B cell (primary cell): Measurements from ENCODE around the gene CCDC74A. TPM values are rescaled to one million over a fixed set of nuclear protein-coding genes. Genes with fewer than 3 reads are reported as not detected.
"Not testable (repeated sequence)": the region's sequence is repeated elsewhere in the genome, so short reads cannot be mapped to it uniquely, and the experiment has no call there.

Experiments
- ATAC-seq: fragments of 200-7000 bp; cut with Tn5 transposase; one replicate; pipeline ENCODE4 v1.10.0; 2021; ENCODE audit warnings: low read depth, mild to moderate bottlenecking, moderate number of reproducible peaks, moderate library complexity
- CTCF ChIA-PET: fragments of 350-600 bp; sonication (Branson Sonifier 250); formaldehyde crosslinking; loops from one replicate; lab custom pipeline; 2021; ENCODE audit warnings: antibody characterized with exemption, inconsistent platforms; lab: Charles Lee
- POLR2A ChIA-PET: fragments of 350-600 bp; sonication (Branson Sonifier 250); formaldehyde crosslinking; loops from one replicate; lab custom pipeline; 2021; ENCODE audit warnings: antibody characterized with exemption; lab: Charles Lee
- DNase-seq: peaks from one replicate; pipeline ENCODE4 v3.0.0; 2013
- H2AFZ ChIP-seq: 2 replicates; pipeline ENCODE4 v1.6.1; 2012; ENCODE audit warnings: mild to moderate bottlenecking, low read depth, low read length; ENCODE audit not compliant: insufficient read depth, poor library complexity, severe bottlenecking
- H3K27ac ChIP-seq, 2 donors: 1 replicate in 1 of 2; 2 replicates in 1 of 2; pipeline ENCODE4 v1.5.1; 2012 to 2013; ENCODE audit warnings: low read length in 2 of 2, mild to moderate bottlenecking in 2 of 2, moderate library complexity in 1 of 2
- H3K27me3 ChIP-seq, 4 experiments: fragments of 200-600 bp in 1 of 4; sonication (generic) in 1 of 4; replicated peaks in 1 of 4; 1 replicate in 2 of 4; 2 replicates in 2 of 4; pipeline versions ENCODE4 v1.6.1 to v1.7.0; 2013 to 2016; ENCODE audit warnings: low read length in 3 of 4, mild to moderate bottlenecking in 2 of 4, mixed read lengths in 1 of 4, moderate library complexity in 1 of 4; ENCODE audit not compliant: insufficient read depth in 4 of 4, control insufficient read depth in 3 of 4; ENCODE audit errors: control extremely low read depth in 1 of 4
- H3K36me3 ChIP-seq, 2 experiments: replicated peaks in 1 of 2; 1 replicate in 1 of 2; 2 replicates in 1 of 2; pipeline versions ENCODE4 v1.6.1 to v1.7.1; 2013; ENCODE audit warnings: low read length in 1 of 2; ENCODE audit not compliant: insufficient read depth in 2 of 2, control insufficient read depth in 1 of 2; ENCODE audit errors: control extremely low read depth in 1 of 2, extremely low read depth in 1 of 2
- H3K4me1 ChIP-seq, 2 donors: fragments of 200-600 bp in 1 of 2; sonication (generic) in 1 of 2; 1 replicate in 1 of 2; 2 replicates in 1 of 2; pipeline versions ENCODE4 v1.5.1 to v1.6.1; 2013 to 2017; ENCODE audit warnings: low read length in 2 of 2; ENCODE audit not compliant: control insufficient read depth in 2 of 2, insufficient read depth in 2 of 2
- H3K4me2 ChIP-seq: replicated peaks from 2 replicates; pipeline ENCODE3; 2012; ENCODE audit warnings: mild to moderate bottlenecking, low read depth, low read length; ENCODE audit not compliant: poor library complexity, severe bottlenecking
- H3K4me3 ChIP-seq, 5 experiments: fragments of 200-600 bp in 1 of 5; sonication (generic) in 1 of 5; 1 replicate in 3 of 5; 2 replicates in 2 of 5; pipeline versions ENCODE4 v1.5.1 to v1.7.0; 2011 to 2016; ENCODE audit warnings: low read length in 4 of 5, mild to moderate bottlenecking in 4 of 5, low read depth in 2 of 5, control low read depth in 1 of 5, moderate library complexity in 1 of 5; ENCODE audit not compliant: insufficient read depth in 1 of 5; ENCODE audit errors: control extremely low read depth in 1 of 5, extremely low read depth in 1 of 5
- H3K79me2 ChIP-seq: fragments of 200-600 bp; sonication (generic); one replicate; pipeline ENCODE4 v1.6.0; 2016; ENCODE audit warnings: low read length; ENCODE audit not compliant: control insufficient read depth, insufficient read depth
- H3K9ac ChIP-seq: fragments of 200-600 bp; sonication (generic); 2 replicates; pipeline ENCODE4 v1.6.1; 2017; ENCODE audit warnings: mild to moderate bottlenecking, low read length, moderate library complexity
- H3K9me3 ChIP-seq, 3 donors: one replicate each; pipeline versions ENCODE4 v1.6.1 to v1.7.1; 2013; ENCODE audit warnings: low read length in 2 of 3; ENCODE audit not compliant: control insufficient read depth in 2 of 3, insufficient read depth in 1 of 3; ENCODE audit errors: control extremely low read depth in 1 of 3
- H4K20me1 ChIP-seq: 2 replicates; pipeline ENCODE4 v1.6.0; 2012; ENCODE audit warnings: mild to moderate bottlenecking, low read length; ENCODE audit not compliant: insufficient read depth, control insufficient read depth, poor library complexity, severe bottlenecking
- H3K27ac Mint-ChIP-seq: one replicate; pipeline ENCODE4 v1.8.0; 2021; ENCODE audit warnings: mixed read lengths
- H3K27me3 Mint-ChIP-seq: one replicate; pipeline ENCODE4 v1.8.0; 2021; ENCODE audit warnings: mixed read lengths
- H3K4me1 Mint-ChIP-seq: one replicate; pipeline ENCODE4 v1.8.0; 2021; ENCODE audit warnings: mixed read lengths
- H3K4me3 Mint-ChIP-seq: one replicate; pipeline ENCODE4 v1.8.0; 2021; ENCODE audit warnings: mixed read lengths
- H3K9me3 Mint-ChIP-seq: one replicate; pipeline ENCODE4 v1.8.0; 2022; ENCODE audit warnings: mixed read lengths; ENCODE audit not compliant: insufficient read depth
- EZH2 ChIP-seq: IDR thresholded peaks from 2 replicates; pipeline ENCODE4 v1.6.1; 2012; ENCODE audit warnings: borderline replicate concordance, low read depth, mild to moderate bottlenecking, moderate library complexity, low read length; ENCODE audit not compliant: insufficient read depth, poor library complexity, severe bottlenecking
- WGBS: methylation state at CpG from one replicate; pipeline ENCODE4 v1.1.5; 2013; ENCODE audit warnings: missing lambda C conversion rate; ENCODE audit not compliant: insufficient coverage; 5-methylcytosine and 5-hydroxymethylcytosine counted together
- intact Hi-C: fragments of 100-400 bp; cut with micrococcal nuclease; formaldehyde crosslinking; loops from one replicate; pipeline ENCODE4 v1.10.0; 2022
- polyA plus RNA-seq: library from polyadenylated mRNA; depleted of rRNA; stranded (reverse); fragments of >200 nt; gene quantifications from 2 replicates; pipeline ENCODE4 v1.2.3, GENCODE V29; 2012
- total RNA-seq, 2 donors: library from RNA; stranded (reverse); fragments of 120-200 nt in 1 of 2; gene quantifications; 1 replicate in 1 of 2; 2 replicates in 1 of 2; pipeline versions ENCODE4 v1.2.3 to v1.2.4, GENCODE V29; 2013 to 2022
- TF ChIP-seq, protein P1 (sequence below): fragments of 200-600 bp; IDR thresholded peaks from one replicate; pipeline ENCODE4 v1.8.0; 2022; ENCODE audit warnings: antibody characterized with exemption, mild to moderate bottlenecking

The CCDC74A gene
- total and polyA plus RNA-seq, 2 donors (not counting 1 experiment from before 2014, with no cell fraction given) = 3.1 TPM; not detected in 1

DNA sequence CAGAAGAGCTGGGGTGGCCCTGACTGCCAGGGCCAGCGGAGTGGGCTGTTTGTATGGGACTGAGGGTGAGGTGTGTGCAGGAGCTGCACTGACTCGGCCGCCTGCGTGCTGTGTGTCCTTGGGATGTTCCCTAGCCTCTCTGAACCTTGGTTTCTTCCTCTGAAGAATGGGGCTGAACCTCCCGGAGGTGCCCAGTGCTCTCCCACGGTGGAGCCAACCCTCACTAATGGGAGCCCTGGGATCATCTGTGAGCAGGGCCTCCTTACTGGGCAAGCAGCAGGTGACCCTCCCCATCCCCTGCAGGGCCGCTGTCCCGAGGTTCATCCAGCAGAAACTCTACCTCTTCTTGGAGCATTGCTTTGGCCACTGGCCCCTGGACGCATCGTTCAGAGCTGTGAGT, 11.7 kb upstream of the CCDC74A start:
- no peak for DNase-seq
- no peaks in the 10 kb centered on the region for H3K79me2 ChIP-seq
- H3K9ac ChIP-seq = no peak overlapping the region
- WGBS = 85% methylated on average over 6 of the region's 10 CpGs
- no peak overlapping the region for H2AFZ ChIP-seq
- H3K27me3 ChIP-seq = no peaks in the 10 kb centered on the region
- Mint-ChIP-seq H3K9me3 (no peaks in the 10 kb centered on the region), H3K27me3 (no peaks in the 10 kb centered on the region), H3K4me1 (peaks cover 23% of the 10 kb centered on the region), H3K27ac (peak overlapping the region; percentile 37), H3K4me3 (no peak overlapping the region)
- H3K4me3 ChIP-seq = no peak overlapping the region
- POLR2A ChIA-PET = no interaction called here
- H3K27ac ChIP-seq = no peak overlapping the region
- peaks cover 2 to 9% of the 10 kb centered on the region in 2 experiments for H3K36me3 ChIP-seq
- TF ChIP-seq, protein P1, sequence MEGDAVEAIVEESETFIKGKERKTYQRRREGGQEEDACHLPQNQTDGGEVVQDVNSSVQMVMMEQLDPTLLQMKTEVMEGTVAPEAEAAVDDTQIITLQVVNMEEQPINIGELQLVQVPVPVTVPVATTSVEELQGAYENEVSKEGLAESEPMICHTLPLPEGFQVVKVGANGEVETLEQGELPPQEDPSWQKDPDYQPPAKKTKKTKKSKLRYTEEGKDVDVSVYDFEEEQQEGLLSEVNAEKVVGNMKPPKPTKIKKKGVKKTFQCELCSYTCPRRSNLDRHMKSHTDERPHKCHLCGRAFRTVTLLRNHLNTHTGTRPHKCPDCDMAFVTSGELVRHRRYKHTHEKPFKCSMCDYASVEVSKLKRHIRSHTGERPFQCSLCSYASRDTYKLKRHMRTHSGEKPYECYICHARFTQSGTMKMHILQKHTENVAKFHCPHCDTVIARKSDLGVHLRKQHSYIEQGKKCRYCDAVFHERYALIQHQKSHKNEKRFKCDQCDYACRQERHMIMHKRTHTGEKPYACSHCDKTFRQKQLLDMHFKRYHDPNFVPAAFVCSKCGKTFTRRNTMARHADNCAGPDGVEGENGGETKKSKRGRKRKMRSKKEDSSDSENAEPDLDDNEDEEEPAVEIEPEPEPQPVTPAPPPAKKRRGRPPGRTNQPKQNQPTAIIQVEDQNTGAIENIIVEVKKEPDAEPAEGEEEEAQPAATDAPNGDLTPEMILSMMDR = no peak
- TF ChIP-seq EZH2 = no peak
- ATAC-seq = no peak
- no peak overlapping the region for H3K4me2 ChIP-seq
- H4K20me1 ChIP-seq = no peaks in the 10 kb centered on the region
- intact Hi-C loops = loop anchor here (10.0 kb wide), 1 partner anchor 101 kb away; no protein-coding TSS in a partner anchor
- no peaks in the 10 kb centered on the region for H3K9me3 ChIP-seq
- peaks cover 11 to 13% of the 10 kb centered on the region in 2 donors for H3K4me1 ChIP-seq
- CTCF ChIA-PET = no interaction called here

DNA sequence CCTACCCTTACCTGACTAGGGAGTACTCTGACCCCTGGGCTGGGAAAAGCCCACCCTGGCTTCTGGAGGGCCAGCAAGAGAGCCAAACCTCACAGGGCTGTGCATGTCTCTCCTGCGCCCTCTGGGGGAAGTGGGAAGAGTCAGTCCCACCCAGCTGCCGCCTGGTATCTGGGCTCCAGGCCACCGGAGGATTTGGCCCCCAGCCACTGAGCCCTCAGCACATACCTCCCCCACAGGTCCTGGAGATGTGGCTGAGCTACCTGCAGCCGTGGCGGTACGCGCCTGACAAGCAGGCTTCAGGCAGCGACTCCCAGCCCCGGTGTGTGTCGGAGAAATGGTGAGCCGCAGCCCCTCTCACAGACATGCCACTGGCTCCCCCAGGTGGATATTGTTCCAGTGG, 11.1 kb upstream of the CCDC74A start:
- H3K27ac Mint-ChIP-seq, H3K9me3 Mint-ChIP-seq, H2AFZ ChIP-seq, H3K4me3 ChIP-seq, H3K79me2 ChIP-seq, H4K20me1 ChIP-seq, CTCF ChIA-PET, H3K4me2 ChIP-seq, H3K9ac ChIP-seq, H3K4me3 Mint-ChIP-seq, H3K36me3 ChIP-seq, H3K27me3 Mint-ChIP-seq, H3K9me3 ChIP-seq, ATAC-seq, H3K27ac ChIP-seq, POLR2A ChIA-PET, H3K27me3 ChIP-seq: not testable (repeated sequence)
- H3K4me1 Mint-ChIP-seq = peaks cover 23% of the 10 kb centered on the region
- 87% methylated on average over 3 of the region's 11 CpGs for WGBS
- intact Hi-C loops = loop anchor here (10.0 kb wide), 1 partner anchor 102 kb away; no protein-coding TSS in a partner anchor
- peak; percentile 20 for DNase-seq
- H3K4me1 ChIP-seq = peaks cover 11 to 13% of the 10 kb centered on the region in 2 donors
